A673 (cell line): ENCODE data around the gene SCUBE2. TPM values are rescaled to one million over a fixed set of nuclear protein-coding genes. Genes with fewer than 3 reads are reported as not detected.

ENCODE experiments used
- BruUV-seq: library from RNA; stranded (reverse); fragments of 400-500 nt; replicated peaks from 2 replicates; lab custom pipeline; 2021; lab: Mats Ljungman, UMichigan
- CTCF ChIA-PET: fragments of 300-600 bp; sonication (Branson Sonifier 250); formaldehyde crosslinking; loops from one replicate; lab custom pipeline; 2022; ENCODE audit warnings: antibody characterized with exemption; lab: Charles Lee
- POLR2A ChIA-PET: fragments of 300-600 bp; sonication (Branson Sonifier 250); formaldehyde crosslinking; loops from one replicate; lab custom pipeline; 2022; ENCODE audit warnings: antibody characterized with exemption; ENCODE audit not compliant: low non-redundant PET; lab: Charles Lee
- DNase-seq: peaks from one replicate; pipeline ENCODE4 v3.0.0-alpha.2; 2015; ENCODE audit warnings: low spot score
- H3K27ac ChIP-seq: fragments of 200-600 bp; sonication (generic); 2 replicates; pipeline ENCODE4 v1.5.1; 2016; ENCODE audit warnings: mixed run types, low read depth, mild to moderate bottlenecking, mixed read lengths, antibody characterized with exemption, low read length; ENCODE audit not compliant: poor library complexity, severe bottlenecking
- H3K27me3 ChIP-seq: fragments of 200-600 bp; sonication (generic); replicated peaks from 2 replicates; pipeline ENCODE4 v1.6.1; 2017; ENCODE audit warnings: mixed run types, low read depth, mild to moderate bottlenecking, mixed read lengths, antibody characterized with exemption, low read length; ENCODE audit not compliant: insufficient read depth, poor library complexity
- H3K36me3 ChIP-seq: fragments of 200-600 bp; sonication (generic); 2 replicates; pipeline ENCODE4 v1.6.1; 2016; ENCODE audit warnings: mixed run types, mild to moderate bottlenecking, mixed read lengths, antibody characterized with exemption, low read length; ENCODE audit not compliant: insufficient read depth, poor library complexity, severe bottlenecking
- H3K4me1 ChIP-seq: fragments of 200-600 bp; sonication (generic); 2 replicates; pipeline ENCODE4 v1.6.1; 2017; ENCODE audit warnings: mixed run types, mild to moderate bottlenecking, mixed read lengths, antibody characterized with exemption, low read length; ENCODE audit not compliant: insufficient read depth, poor library complexity, severe bottlenecking
- H3K4me3 ChIP-seq: fragments of 200-600 bp; sonication (generic); 2 replicates; pipeline ENCODE4 v1.5.1; 2016; ENCODE audit warnings: low read depth, mixed run types, mild to moderate bottlenecking, mixed read lengths, low read length; ENCODE audit not compliant: poor library complexity, severe bottlenecking
- H3K9me3 ChIP-seq: fragments of 200-600 bp; sonication (generic); 2 replicates; pipeline ENCODE4 v1.6.1; 2016; ENCODE audit warnings: mixed run types, low read depth, mild to moderate bottlenecking, mixed read lengths, antibody characterized with exemption, low read length; ENCODE audit not compliant: poor library complexity, severe bottlenecking
- EZH2 ChIP-seq: fragments of 200-600 bp; sonication (generic); IDR thresholded peaks from 2 replicates; pipeline ENCODE4 v1.6.1; 2017; ENCODE audit warnings: borderline replicate concordance, low read depth, mild to moderate bottlenecking, mixed read lengths, antibody characterized with exemption, low read length; ENCODE audit not compliant: poor library complexity, severe bottlenecking
- intact Hi-C: fragments of 100-400 bp; cut with micrococcal nuclease; formaldehyde crosslinking; loops from one replicate; pipeline ENCODE4 v1.10.0; 2022; ENCODE audit not compliant: unreplicated experiment
- total RNA-seq: library from RNA; stranded (reverse); gene quantifications from 2 replicates; pipeline ENCODE4 v1.2.3, GENCODE V29; 2021
- TF ChIP-seq, protein P1 (sequence below): fragments of 300-800, 200-600 bp; sonication (generic); conservative IDR thresholded peaks from 2 replicates; pipeline ENCODE4 v1.5.1; 2017; ENCODE audit warnings: low read depth, mild to moderate bottlenecking, antibody characterized with exemption, low read length, moderate library complexity, mixed read lengths

The SCUBE2 gene
- total RNA-seq, 1 experiment from 2014 or later = 1.4 TPM

DNA sequence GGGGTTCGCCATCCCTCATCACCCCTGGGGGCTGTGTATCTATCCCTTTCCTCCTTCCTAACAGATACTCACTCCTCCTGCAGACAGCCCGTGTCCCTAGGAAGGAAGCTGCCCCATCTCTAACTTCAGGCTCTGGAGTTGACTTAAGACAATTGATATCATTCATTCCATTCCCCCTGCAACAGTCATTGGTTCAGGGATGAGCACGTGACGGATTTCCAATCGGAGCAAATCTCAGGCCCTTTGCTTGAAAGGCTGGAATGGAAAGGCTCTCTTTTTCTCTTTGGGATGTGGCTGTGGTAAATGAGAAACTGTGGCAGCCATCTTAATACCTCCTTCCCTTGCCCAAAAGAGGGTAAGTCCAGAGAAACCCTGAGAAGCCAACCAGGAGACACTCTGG, 5.0 kb upstream of the SCUBE2 start:
- TF ChIP-seq EZH2 = no peak
- TF ChIP-seq, protein P1, sequence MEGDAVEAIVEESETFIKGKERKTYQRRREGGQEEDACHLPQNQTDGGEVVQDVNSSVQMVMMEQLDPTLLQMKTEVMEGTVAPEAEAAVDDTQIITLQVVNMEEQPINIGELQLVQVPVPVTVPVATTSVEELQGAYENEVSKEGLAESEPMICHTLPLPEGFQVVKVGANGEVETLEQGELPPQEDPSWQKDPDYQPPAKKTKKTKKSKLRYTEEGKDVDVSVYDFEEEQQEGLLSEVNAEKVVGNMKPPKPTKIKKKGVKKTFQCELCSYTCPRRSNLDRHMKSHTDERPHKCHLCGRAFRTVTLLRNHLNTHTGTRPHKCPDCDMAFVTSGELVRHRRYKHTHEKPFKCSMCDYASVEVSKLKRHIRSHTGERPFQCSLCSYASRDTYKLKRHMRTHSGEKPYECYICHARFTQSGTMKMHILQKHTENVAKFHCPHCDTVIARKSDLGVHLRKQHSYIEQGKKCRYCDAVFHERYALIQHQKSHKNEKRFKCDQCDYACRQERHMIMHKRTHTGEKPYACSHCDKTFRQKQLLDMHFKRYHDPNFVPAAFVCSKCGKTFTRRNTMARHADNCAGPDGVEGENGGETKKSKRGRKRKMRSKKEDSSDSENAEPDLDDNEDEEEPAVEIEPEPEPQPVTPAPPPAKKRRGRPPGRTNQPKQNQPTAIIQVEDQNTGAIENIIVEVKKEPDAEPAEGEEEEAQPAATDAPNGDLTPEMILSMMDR = no peak
- Histone ChIP-seq H3K36me3 (no peaks in the 10 kb centered on the region), H3K4me3 (no peak overlapping the region), H3K9me3 (no peaks in the 10 kb centered on the region), H3K27ac (no peak overlapping the region), H3K27me3 (peaks cover 8% of the 10 kb centered on the region), H3K4me1 (no peaks in the 10 kb centered on the region)
- POLR2A ChIA-PET = no interaction called here
- no peak for DNase-seq
- no TSS peak for BruUV-seq
- CTCF ChIA-PET = no interaction called here
- intact Hi-C loops = no loop called here

DNA sequence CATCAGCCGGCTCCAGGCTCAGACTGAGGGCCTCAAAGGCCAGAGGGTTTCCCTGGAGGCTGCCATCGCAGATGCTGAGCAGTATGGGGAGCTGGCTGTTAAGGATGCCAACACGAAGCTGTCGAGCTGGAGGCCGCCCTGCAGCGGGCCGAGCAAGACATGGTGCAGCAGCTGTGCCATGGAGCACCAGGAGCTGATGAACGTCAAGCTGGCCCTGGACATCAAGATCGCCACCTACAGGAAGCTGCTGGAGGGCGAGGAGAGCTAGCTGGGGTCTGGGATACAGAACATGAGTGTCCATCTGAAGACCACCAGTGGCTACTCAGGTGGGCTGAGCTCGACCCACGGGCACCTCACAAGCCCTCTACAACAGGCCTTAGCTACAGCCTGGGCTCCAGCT, 4.0 kb upstream of the SCUBE2 start:
- BruUV-seq = no TSS peak
- Histone ChIP-seq H3K27me3 (peaks cover 16% of the 10 kb centered on the region), H3K4me1 (no peaks in the 10 kb centered on the region), H3K9me3 (no peaks in the 10 kb centered on the region), H3K36me3 (no peaks in the 10 kb centered on the region), H3K27ac (no peak overlapping the region), H3K4me3 (no peak overlapping the region)
- ChIA-PET CTCF (no interaction called here), POLR2A (interaction anchor here (0.6 kb wide), 1 partner anchor 184 kb away, joined by 3 read pairs; the partner anchor contains the start of gene AKIP1)
- peak; percentile 10 for DNase-seq
- intact Hi-C loops = no loop called here
- TF ChIP-seq EZH2 = no peak
- TF ChIP-seq, protein P1 = peak; percentile 59

DNA sequence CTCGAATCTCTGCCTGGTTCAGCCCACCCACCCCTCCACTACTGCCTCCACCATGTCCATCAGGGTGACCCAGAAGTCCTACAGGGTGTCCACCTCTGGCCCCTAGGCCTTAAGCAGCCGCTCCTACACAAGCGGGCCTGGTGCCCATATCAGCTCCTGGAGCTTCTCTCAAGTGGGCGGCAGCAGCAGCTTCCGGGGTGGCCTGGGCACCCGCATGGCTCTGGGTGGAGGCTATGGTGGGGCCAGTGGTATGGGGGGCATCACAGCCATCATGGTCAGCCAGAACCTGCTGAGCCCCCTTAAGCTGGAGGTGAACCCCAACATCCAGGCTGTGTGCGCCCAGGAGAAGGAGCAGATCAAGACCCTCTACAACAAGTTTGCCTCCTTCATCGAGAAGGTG, 3.0 kb upstream of the SCUBE2 start:
- POLR2A ChIA-PET = no interaction called here
- DNase-seq = no peak
- Histone ChIP-seq H3K27ac (no peak overlapping the region), H3K4me3 (no peak overlapping the region), H3K4me1 (no peaks in the 10 kb centered on the region), H3K9me3 (no peaks in the 10 kb centered on the region), H3K27me3 (peaks cover 22% of the 10 kb centered on the region), H3K36me3 (no peaks in the 10 kb centered on the region)
- no peak for TF ChIP-seq EZH2
- TF ChIP-seq, protein P1 = no peak
- CTCF ChIA-PET = no interaction called here
- BruUV-seq = no TSS peak
- intact Hi-C loops = no loop called here
